Measurements from ENCODE around the gene CD101.

Gene CD101

DNA sequence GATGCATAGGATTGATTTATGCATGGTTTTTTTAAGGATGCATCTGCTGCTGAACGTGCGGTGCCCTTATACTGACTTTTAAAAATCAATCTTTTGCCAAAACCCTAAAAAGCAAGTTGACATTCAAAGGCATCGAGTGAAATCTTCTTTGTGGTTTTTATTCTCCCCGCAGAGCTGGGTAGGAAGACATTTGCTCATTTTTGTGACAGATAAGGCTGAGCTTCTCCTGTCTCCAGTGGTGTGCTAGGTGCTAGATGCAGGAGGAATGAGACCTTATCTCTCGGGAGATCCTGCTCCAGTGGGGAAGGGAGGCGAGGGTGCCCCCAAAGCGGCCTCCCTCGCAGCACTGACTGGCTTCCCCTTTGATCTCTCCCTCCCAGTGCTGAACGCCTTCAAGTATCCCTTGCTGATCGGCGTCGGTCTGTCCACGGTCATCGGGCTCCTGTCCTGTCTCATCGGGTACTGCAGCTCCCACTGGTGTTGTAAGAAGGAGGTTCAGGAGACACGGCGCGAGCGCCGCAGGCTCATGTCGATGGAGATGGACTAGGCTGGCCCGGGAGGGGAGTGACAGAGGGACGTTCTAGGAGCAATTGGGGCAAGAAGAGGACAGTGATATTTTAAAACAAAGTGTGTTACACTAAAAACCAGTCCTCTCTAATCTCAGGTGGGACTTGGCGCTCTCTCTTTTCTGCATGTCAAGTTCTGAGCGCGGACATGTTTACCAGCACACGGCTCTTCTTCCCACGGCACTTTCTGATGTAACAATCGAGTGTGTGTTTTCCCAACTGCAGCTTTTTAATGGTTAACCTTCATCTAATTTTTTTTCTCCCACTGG, 14.9 kb upstream of the CD101 start:
- no peak for DNase-seq

- DNase-seq = no peak
Measured at GRCh38 chr1:116987256-116987555, 14.4 kb upstream of the CD101 start.

- no peak for DNase-seq
Measured at GRCh38 chr1:116988248-116988647, 13.3 kb upstream of the CD101 start.

GRCh38 chr1:116988908-116989307, 12.7 kb upstream of the CD101 start:
- no peak for DNase-seq

DNA sequence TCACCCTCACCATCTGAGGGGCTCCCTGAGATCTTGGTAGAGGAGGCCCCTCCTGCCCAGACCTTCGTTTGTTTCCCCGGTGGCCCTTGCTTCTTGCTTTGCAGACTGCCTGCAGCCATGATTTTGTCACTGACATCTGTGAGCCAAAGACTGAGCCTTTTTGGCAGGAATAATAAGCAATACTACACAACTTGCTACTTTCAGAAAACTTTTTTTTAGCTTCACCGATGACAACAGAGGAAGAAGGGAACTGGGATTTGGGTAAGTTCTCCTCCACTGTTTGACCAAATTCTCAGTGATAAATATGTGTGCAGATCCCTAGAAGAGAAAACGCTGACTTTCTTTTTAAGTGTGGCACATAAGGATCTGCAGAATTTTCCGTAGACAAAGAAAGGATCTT, 11.7 kb upstream of the CD101 start:
- no peak for DNase-seq

DNA sequence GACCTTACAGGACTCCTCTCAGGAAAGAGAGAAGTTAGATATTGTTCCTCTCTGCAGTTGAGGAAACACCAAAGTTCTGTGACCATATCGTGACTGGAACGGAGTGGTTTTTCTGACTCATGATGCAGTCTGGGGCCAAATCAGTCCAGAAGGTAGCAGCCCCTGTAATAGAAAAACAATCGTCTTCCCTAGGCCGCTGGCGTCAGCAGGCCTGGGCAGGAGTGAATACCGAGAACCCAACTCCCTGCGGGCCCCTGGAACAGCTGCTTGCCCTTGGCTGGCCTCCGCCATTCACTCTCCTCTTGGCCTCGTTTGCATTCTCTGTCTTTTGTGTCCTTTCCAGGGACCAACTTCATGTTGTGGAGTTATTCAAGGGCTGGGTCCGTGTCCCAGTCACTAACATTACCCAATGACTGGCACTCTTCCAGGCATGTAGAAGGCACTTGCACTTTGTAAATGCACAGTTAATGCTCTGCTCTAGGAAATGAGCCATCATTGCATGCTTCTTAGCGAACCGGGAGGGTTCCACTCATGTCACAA, 10.9 kb upstream of the CD101 start:
- DNase-seq = no peak

DNA sequence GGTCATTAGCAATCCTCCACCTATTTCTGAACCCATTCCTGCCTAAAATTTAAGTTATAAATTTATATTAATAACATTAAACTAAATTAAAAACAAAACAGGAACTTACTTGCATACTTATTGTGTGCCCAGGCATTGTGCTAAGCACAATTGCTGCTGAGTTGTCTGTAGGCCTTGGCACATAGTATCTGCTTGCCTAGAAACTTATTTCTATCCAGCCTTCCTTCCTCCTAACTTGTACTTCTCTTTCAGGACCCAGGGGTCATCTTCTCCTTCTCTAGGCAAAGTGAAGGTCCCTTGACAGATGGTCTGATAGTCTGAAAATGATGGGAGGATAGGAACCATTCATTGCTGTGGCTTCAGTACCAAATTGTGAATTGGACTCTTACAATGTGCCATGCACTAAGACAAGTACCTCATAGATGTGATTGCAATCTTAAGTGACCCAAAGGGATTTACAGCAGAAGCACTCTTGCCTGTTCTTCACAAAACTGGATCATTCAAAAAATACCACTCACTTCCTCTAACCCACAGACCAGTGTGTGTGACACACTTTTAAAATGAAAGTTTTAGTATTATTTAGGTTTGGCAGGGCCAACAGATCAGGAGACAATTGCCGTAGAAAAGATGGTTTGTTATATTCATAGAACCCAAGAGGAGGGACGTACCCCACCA, 10.3 kb upstream of the CD101 start:
- no peak for DNase-seq

DNA sequence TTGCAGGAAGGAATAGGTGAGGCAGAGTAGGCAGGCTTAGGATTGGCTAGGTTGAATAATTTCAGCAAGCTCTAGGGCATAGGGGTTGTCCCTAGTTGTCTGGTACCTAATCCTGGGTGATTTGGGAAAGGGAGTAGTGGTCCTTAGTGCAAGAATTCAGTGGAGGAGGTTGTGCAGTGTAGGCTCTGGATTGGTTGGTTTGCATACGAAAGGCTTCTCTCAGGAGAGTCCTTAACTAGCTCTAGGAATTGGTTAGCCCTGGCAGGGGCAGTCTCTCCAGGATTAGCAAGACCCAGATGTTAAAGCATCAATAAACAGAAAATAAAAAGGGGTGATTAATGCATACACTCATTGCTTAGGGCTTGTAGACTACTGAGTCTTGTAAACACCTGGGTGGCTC, 9.6 kb upstream of the CD101 start:
- no peak for DNase-seq

DNA sequence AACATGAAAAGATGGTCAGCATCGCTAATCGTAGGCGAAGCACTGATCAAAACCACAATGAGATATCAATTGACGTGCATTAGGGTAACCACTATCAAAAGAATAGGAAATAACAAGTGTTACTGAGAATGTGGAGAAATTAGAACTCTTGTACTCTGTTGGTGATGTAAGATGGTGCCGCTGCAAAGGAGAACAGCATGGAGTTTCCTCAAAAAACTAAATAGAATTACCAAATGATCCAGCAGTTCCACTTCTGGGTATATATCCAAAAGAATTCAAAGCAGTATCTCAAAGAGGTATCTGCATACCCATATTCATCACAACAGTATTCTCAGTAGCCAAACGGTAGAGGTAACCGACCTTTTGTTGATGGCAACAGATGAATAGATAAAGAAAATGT, 8.3 kb upstream of the CD101 start:
- no peak for DNase-seq

DNA sequence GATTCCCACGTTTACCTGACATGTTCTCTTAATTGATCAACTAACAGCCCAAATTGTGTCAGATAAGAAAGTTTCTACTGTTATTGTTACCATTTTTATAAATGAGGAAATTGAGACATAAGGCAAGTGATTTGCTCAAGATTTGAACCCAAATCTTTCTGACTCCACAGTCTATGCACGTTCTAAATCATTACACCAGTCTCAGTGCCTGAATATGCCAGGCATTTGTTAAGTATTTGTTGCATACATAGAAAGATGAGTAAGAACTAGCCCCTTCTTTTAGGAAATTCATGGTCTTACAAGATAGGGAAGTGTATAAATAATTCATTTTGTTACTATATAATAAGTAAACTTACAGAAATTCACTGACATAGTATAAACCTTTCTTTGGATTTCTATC, 7.1 kb upstream of the CD101 start:
- no peak for DNase-seq

- no peak for DNase-seq
Measured at GRCh38 chr1:116997066-116997465, 4.5 kb upstream of the CD101 start.

DNA sequence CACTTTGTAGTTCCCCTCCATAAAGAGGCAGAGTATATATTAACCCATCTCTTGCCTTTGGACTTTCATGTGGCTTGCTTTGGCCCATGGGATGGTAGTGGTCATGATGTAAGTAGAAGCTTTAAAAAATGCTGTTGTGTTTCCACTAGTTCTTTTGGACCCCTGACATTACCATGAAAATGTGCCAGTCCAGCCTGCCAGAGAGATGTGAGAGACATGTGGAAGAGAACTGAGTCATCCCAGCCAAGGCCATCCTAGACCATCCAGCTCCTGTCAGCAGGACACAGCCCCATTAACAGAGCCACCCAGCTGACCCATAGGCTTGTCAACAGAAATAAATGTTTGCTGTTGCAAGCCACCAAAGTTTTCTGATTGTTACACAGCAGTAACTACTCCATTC, 3.9 kb upstream of the CD101 start:
- DNase-seq = no peak

- no peak for DNase-seq
Measured at GRCh38 chr1:116999596-116999995, 2.0 kb upstream of the CD101 start.

DNA sequence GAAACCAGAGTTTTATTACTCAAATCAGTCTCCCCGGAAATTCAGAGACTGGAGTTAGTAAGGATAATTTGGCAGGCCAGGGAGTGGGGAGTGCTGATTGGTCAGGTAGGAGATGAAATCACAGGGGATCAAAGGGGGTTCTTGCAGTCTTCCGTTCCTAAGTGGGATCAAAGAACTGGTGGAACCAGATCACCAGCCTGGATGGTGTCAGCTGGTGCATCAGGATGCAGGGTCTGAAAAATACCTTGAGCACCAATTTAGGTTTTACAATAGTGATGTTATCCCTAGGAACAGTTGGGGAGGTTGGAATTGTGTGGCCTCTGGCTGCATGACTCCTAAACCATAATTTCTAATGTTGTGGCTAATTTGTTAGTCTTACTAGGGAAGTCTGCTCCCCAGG, 1.4 kb upstream of the CD101 start:
- DNase-seq = no peak

DNA sequence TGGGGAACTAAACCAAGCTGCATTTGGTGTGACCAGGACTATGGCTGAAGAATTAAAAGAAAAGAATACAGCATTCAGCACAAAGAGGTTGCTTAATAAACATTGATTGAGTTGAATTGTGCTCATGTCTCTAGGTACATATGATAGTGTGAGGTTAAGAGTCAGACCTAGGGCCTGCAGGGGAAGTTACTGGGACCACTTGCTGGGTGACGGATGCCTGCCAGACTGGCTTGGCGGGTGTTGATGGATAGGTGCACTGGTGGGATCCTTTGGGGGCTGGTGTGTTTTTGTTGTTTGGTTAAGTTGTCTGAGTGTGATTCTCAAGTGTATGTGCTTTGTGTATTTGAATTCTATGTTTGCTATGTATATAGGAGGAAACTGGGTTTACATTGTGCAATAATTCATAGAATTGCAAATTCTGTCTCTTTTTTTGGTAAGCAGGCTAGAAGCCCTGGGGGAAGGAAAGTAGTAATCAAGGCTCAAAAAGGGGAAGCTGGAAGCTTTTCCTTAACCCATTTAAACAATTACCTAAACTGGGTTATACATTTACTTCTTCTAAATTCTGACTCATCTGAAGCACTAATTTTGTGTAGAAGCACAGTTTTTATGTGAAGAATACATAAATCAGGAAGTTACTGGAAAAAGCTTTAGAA, 1.8 kb downstream of the CD101 start:
- no peak for DNase-seq

- no peak for DNase-seq
Measured at GRCh38 chr1:117007719-117008013, 6.1 kb downstream of the CD101 start.

- no peak for DNase-seq
Measured at GRCh38 chr1:117008656-117009055, 7.1 kb downstream of the CD101 start.

DNA sequence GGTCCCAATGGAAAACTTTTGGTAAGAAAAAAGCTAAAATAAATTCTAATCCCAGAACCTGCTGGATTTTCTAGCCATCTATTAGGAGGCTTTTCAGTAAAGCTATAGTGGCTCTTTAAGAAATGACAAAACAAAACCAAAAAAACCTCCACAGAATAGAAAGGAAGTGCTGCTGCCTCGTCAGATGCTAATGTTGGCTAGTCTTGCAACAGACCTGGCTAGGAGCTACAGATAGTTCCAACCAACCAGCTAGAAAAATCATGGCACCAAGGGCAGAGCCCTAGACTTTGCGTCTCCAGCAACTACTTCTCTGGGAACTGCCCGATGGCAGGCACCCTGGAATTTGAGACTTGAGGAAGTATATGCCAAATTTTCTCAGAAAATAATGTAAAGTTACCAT, 7.6 kb downstream of the CD101 start:
- DNase-seq = no peak

DNA sequence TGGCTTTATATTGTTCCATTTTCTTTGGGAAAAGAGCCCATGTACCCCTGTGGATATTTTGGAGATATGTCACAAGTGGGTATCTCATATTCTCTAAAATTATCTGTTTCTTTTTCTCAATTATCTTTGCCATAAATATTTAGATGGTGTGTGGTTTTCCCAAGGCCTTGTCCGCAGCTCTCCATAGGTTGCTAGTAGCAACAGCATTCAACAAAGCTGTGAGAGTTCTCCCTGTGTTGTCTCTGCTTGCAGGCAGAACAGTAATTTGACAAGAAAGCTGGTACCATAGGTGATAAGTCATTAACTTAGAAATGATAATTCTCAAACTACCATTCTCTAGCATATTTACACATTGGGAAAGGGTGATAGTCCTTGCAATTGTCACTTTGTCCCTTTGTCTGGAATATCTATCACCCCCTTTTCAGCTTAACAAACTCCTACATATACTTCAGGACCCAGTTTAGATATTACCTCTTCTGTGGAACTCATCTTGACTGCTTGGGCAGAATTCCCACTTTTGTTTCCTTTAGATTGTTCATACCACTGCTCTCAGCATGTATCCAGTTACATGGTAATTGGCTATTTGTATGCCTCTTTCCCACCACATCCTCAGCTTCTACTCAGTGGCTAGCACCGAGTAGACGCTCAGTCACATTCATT, 8.9 kb downstream of the CD101 start:
- no peak for DNase-seq

- DNase-seq = no peak
Measured at GRCh38 chr1:117011334-117011733, 9.8 kb downstream of the CD101 start.

DNA sequence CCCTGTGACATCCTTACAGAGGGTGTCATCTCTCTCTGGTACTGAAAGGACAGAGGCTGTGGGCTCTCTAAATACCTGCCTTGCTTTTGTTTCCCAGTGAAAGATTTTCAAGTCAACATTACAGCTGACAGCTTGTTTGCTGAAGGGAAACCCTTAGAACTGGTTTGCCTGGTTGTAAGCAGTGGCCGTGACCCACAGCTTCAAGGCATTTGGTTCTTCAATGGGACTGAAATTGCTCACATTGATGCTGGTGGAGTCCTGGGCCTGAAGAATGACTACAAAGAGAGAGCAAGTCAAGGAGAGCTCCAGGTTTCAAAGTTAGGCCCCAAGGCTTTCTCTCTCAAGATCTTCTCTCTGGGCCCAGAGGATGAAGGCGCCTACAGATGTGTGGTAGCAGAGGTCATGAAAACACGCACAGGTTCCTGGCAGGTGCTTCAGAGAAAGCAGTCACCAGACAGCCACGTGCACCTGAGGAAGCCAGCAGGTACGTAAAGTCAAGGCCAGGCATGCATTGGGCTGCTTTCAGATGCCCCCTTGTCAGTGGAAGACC, 11.8 kb downstream of the CD101 start:
- DNase-seq = no peak

DNA sequence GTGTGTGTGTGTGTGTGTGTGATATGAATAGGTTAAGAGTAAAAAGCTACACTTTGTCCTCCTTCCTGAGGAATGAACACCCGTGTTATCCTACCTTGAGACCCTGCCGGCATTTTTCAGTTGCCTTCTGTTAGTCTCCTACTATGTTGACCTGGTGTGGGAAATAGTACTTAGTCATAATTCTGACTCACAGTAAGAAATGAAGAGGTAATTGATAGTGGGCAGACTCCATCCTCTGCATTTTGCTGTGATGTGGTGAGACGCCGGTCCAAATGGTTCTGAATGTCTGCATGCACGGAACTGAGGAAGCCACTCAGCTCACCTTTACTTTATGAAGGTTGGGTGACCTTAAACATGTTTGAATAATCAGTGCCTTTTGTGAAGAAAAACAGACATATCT, 12.6 kb downstream of the CD101 start:
- DNase-seq = no peak

DNA sequence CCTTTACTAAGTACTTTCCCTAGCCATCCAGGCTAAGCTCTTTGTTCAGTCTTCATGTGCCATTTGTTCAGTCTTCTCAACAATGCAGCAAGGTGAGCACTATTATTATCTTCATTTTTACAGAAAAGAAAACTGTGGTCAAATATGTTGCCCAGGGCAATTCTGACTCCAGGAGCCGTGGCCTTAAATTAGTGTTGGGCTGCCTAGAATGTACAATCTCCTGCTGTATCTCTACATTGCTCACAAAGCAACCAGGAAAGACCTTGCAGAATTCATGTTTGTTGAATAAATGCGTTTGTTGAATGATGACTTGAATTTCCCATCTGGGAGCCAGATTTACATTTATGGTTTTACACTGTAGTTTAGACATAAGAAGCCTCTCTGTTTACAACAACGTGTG, 14.2 kb downstream of the CD101 start:
- DNase-seq = no peak

- DNase-seq = no peak
Measured at GRCh38 chr1:117017062-117017461, 15.5 kb downstream of the CD101 start.
